ENCODE results near the gene TRMU.
"Not testable (repeated sequence)": the region's sequence is repeated elsewhere in the genome, so short reads cannot be mapped to it uniquely, and the experiment has no call there.

The TRMU gene

GRCh38 chr22:46399251-46400024 is 63.9 kb downstream of the TRMU start:
- no peaks in the 10 kb centered on the region for H3K4me1 Mint-ChIP-seq (ENCODE audit: low read depth)
- H3K36me3 Mint-ChIP-seq (ENCODE audit: low read depth) = no peaks in the 10 kb centered on the region
- no peaks in the 10 kb centered on the region for H3K27me3 Mint-ChIP-seq (ENCODE audit: low read depth)
- no peak overlapping the region for H3K27ac Mint-ChIP-seq
- H3K4me3 Mint-ChIP-seq = no peak overlapping the region
- H3K9me3 Mint-ChIP-seq = no peaks in the 10 kb centered on the region

GRCh38 chr22:46401370-46401769 is 65.9 kb downstream of the TRMU start:
- Mint-ChIP-seq H3K27ac (no peak overlapping the region), H3K4me1 (ENCODE audit: low read depth) (no peaks in the 10 kb centered on the region), H3K4me3 (no peak overlapping the region), H3K36me3 (ENCODE audit: low read depth) (no peaks in the 10 kb centered on the region), H3K27me3 (ENCODE audit: low read depth) (no peaks in the 10 kb centered on the region), H3K9me3 (no peaks in the 10 kb centered on the region)

- H3K36me3 Mint-ChIP-seq (ENCODE audit: low read depth) = no peaks in the 10 kb centered on the region
- no peaks in the 10 kb centered on the region for H3K4me1 Mint-ChIP-seq (ENCODE audit: low read depth)
- H3K27ac Mint-ChIP-seq = no peak overlapping the region
- H3K4me3 Mint-ChIP-seq = no peak overlapping the region
- H3K9me3 Mint-ChIP-seq = no peaks in the 10 kb centered on the region
- H3K27me3 Mint-ChIP-seq (ENCODE audit: low read depth) = no peaks in the 10 kb centered on the region
Measured at GRCh38 chr22:46402505-46402904, 67.0 kb downstream of the TRMU start.

- H3K4me3 Mint-ChIP-seq, H3K27ac Mint-ChIP-seq: not testable (repeated sequence)
Measured at GRCh38 chr22:46403880-46404279, 68.4 kb downstream of the TRMU start.

GRCh38 chr22:46405901-46406300 is 70.4 kb downstream of the TRMU start:
- Mint-ChIP-seq H3K9me3 (no peaks in the 10 kb centered on the region), H3K27ac (no peak overlapping the region), H3K36me3 (ENCODE audit: low read depth) (no peaks in the 10 kb centered on the region), H3K4me1 (ENCODE audit: low read depth) (no peaks in the 10 kb centered on the region), H3K27me3 (ENCODE audit: low read depth) (no peaks in the 10 kb centered on the region), H3K4me3 (no peak overlapping the region)

More at GRCh38 chr22:46403880-46404279, 68.4 kb downstream of the TRMU start:
- H3K27me3 Mint-ChIP-seq (ENCODE audit: low read depth); H3K36me3 Mint-ChIP-seq (ENCODE audit: low read depth); H3K9me3 Mint-ChIP-seq; H3K4me1 Mint-ChIP-seq (ENCODE audit: low read depth): not testable (repeated sequence)

GRCh38 chr22:46406349-46406748 is 70.8 kb downstream of the TRMU start:
- no peaks in the 10 kb centered on the region for H3K36me3 Mint-ChIP-seq (ENCODE audit: low read depth)
- no peaks in the 10 kb centered on the region for H3K4me1 Mint-ChIP-seq (ENCODE audit: low read depth)
- H3K9me3 Mint-ChIP-seq = no peaks in the 10 kb centered on the region
- no peak overlapping the region for H3K4me3 Mint-ChIP-seq
- no peaks in the 10 kb centered on the region for H3K27me3 Mint-ChIP-seq (ENCODE audit: low read depth)
- H3K27ac Mint-ChIP-seq = no peak overlapping the region

GRCh38 chr22:46406791-46407190 is 71.3 kb downstream of the TRMU start:
- no peaks in the 10 kb centered on the region for H3K4me1 Mint-ChIP-seq (ENCODE audit: low read depth)
- H3K27ac Mint-ChIP-seq = no peak overlapping the region
- no peaks in the 10 kb centered on the region for H3K27me3 Mint-ChIP-seq (ENCODE audit: low read depth)
- no peaks in the 10 kb centered on the region for H3K36me3 Mint-ChIP-seq (ENCODE audit: low read depth)
- H3K4me3 Mint-ChIP-seq = no peak overlapping the region
- H3K9me3 Mint-ChIP-seq = no peaks in the 10 kb centered on the region
